Fibroblast of mammary gland (primary cell): ENCODE results near the gene PSMB3.
"Not testable (repeated sequence)": the region's sequence is repeated elsewhere in the genome, so short reads cannot be mapped to it uniquely, and the experiment has no call there.

ENCODE experiments used
- DNase-seq: peaks from one replicate; pipeline ENCODE4 v3.0.0-alpha.2; 2010; ENCODE audit warnings: low read depth
- H3K4me3 ChIP-seq: 2 replicates; pipeline ENCODE4 v1.5.1; 2011; ENCODE audit warnings: low read depth, mild to moderate bottlenecking, low read length, moderate library complexity; ENCODE audit not compliant: control insufficient read depth
- TF ChIP-seq, protein P1 (sequence below): conservative IDR thresholded peaks from 2 replicates; pipeline ENCODE4 v1.5.1; 2011; ENCODE audit warnings: low read depth, low read length, inconsistent platforms; ENCODE audit not compliant: control insufficient read depth, insufficient read depth

Gene PSMB3

DNA sequence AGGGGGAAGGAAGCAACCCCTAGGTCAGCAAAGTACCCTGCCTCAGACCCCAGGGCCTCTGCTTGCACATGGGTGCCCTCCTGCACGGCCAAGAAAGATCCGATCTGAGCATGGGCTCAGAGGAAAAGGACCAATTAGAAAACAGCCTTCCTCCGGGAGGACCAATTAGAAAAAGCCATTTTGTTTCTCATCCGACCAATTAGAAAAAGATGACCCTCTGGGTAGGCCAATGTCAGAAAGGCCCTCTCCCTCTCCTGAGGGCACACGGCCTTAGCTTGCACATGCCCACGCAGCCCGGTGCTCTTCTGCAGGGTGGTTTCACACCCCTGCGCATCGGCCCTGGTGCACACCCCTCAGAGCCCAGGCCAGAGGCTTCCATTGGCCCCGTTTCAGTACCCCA, 27.5 kb upstream of the PSMB3 start:
- TF ChIP-seq, protein P1, sequence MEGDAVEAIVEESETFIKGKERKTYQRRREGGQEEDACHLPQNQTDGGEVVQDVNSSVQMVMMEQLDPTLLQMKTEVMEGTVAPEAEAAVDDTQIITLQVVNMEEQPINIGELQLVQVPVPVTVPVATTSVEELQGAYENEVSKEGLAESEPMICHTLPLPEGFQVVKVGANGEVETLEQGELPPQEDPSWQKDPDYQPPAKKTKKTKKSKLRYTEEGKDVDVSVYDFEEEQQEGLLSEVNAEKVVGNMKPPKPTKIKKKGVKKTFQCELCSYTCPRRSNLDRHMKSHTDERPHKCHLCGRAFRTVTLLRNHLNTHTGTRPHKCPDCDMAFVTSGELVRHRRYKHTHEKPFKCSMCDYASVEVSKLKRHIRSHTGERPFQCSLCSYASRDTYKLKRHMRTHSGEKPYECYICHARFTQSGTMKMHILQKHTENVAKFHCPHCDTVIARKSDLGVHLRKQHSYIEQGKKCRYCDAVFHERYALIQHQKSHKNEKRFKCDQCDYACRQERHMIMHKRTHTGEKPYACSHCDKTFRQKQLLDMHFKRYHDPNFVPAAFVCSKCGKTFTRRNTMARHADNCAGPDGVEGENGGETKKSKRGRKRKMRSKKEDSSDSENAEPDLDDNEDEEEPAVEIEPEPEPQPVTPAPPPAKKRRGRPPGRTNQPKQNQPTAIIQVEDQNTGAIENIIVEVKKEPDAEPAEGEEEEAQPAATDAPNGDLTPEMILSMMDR = no peak
- H3K4me3 ChIP-seq = no peak overlapping the region

DNA sequence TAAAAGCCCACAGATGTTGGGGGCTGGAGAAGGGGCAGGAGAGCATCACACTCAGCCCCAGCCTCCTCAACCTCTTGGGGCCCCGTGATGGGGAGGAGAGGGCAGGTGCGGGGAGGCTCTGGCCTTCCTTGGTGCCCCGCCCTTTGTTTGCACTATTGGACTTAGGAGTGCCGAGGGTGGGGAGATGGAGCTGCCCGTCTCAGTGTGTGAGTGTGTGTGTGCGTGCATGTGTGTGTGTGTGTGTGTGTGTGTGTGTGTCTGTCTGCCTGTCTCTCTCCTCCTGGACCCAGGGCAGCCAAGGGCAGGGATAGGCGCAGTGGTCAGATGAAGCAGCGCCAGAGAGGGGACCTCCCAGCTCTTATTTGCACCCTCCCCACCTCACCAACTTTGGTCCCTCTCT, 26.4 kb upstream of the PSMB3 start:
- not testable (repeated sequence) for H3K4me3 ChIP-seq, DNase-seq

More for the DNA sequence above, 27.5 kb upstream of the PSMB3 start:
- no peak for DNase-seq

GRCh38 chr17:38727736-38728135, 24.8 kb upstream of the PSMB3 start:
- no peak overlapping the region for H3K4me3 ChIP-seq
- no peak for DNase-seq
- TF ChIP-seq, protein P1 = no peak

GRCh38 chr17:38728290-38728831, 24.2 kb upstream of the PSMB3 start:
- TF ChIP-seq, protein P1 = no peak
- H3K4me3 ChIP-seq = no peak overlapping the region
- no peak for DNase-seq

DNA sequence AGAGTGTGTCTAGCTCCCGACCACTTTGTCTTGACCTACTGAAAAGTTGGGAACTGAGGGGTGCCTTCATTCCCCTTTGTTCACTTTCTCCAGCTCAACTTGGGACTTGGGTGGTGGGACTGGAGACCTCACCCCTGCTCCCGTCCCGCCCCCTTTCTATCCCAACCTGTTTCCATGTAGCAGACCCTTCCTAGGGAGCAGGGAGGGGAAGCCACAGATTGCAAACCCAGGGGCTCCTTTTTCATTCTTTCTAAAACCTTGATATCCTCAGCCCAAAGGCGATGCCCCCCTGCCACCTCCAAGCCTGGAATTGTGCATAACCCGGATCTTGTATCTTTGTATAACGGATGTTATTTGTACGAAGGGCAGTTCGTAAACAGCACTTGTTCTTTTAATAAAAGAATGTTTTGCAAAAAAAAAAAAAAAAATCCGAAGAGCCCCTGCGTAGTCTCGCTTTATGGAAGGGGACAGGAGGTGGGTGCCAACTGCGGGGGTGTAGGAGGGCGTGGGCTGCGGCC, 23.1 kb upstream of the PSMB3 start:
- H3K4me3 ChIP-seq = peak overlapping the region; percentile 52
- TF ChIP-seq, protein P1 = no peak
- DNase-seq = no peak

DNA sequence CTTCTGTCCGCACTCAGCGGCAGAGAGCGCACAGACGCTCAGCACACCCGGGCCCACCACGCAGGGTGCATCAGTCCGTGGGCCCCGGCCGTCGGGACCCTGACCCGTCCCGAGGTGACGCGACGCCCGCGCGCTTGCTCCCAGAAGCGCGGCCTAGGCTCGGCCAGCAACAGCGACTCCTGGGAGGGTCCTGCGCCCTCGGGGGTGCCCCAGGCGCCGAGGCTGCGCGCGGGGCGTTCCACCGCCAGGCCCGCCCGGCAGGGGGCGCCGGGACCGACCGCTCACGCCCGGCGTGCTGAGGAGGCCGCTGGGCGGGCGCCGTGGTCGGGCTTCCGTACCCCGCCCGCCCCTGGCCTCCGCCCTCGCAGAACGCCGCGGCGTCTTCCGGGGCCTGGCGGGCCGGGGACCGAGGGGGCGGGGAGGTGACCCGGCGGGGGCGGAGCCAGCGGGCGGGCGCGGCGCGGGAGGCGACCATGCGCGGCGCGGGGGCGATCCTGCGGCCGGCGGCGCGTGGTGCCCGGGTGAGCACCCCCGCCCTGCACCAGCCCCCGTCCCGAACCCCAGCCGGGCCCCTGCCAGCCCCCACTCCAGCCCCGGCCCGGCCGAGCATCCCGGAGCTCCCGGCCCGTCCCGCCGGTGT, 22.5 kb upstream of the PSMB3 start, which contains the start of gene CISD3:
Gene CISD3 (plus strand): TSS at position 456 of the 640 bp plus-strand sequence. CDS start 18 bp downstream, at position 474.
- TF ChIP-seq, protein P1 = no peak
- H3K4me3 ChIP-seq = peak within 1 kb of the TSS; percentile 73
- peak; percentile 75 for DNase-seq
